Activated CD8-positive, alpha-beta memory T cell treated with anti-CD3 and anti-CD28 coated beads for 4 hours (primary cell): Measurements from ENCODE around the gene COQ8A.
"Not testable (repeated sequence)": the region's sequence is repeated elsewhere in the genome, so short reads cannot be mapped to it uniquely, and the experiment has no call there.

Source experiments
- DNase-seq, 2 donors: peaks; one replicate each; pipeline ENCODE4 v3.0.0-alpha.2; 2020; ENCODE audit warnings: low read depth in 2 of 2

Gene COQ8A

DNA sequence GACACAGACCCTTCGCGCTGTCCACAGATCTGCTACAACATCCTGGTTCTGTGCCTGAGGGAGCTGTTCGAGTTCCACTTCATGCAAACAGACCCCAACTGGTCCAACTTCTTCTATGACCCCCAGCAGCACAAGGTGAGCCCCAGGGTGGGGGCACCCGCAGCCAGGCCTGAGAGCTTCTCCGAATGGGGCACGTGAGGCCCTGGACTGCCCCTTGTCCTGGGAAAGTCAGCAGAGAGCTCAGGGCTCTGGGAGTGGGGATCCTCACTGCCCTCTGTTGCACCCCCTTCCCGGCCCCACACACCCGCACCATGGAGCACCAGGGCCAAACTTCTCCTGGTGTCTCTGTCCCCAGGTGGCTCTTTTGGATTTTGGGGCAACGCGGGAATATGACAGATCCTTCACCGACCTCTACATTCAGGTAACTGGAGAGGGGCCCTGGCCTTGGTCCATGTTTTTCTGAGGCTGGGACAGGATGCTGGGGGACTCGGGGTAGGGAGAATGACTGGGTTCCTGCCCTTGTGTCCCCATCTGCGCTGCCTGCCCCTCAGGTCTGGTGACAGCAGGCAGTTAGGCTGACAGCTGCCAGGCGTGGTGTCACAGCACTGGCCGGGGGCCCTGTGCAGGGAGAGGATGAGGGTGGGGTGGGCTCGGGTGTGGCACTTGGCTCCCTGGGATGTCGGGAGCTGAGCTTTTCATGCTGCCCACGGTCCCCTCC lies 44.6 kb downstream of the COQ8A start:
- no peak for DNase-seq

- no peak for DNase-seq
Measured at GRCh38 chr1:226985239-226985838, 45.2 kb downstream of the COQ8A start.

DNA sequence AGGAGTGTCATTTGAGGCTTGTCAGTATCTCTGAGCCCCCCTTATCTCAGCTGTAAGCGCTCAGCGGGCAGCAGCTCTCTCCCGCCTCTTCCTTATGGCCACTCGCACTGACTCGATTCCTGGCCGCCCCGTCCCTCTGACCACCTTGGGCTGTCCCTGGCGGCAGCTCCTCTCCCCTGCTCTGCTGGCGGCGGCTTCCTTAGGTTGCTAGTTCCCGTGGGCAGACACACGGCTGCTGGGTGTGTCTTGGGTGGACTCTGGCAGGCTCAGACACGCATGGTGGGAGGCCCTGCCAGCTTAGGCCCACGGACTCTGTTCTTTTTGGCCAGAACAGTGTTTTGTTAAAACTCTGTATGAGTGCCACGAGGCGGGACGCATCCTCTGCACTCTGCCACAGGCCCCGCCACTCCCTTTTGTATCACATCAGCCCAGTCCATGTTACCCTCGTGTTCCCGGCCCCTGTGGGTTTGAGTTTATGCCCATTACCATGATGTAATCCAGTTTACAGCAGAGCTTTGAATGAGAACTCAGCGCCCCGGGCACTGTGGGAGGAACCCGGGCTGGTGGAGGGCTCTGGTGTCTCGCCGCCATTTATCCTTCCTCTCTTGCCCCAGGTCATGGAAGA lies 45.9 kb downstream of the COQ8A start:
- DNase-seq: no peak

DNA sequence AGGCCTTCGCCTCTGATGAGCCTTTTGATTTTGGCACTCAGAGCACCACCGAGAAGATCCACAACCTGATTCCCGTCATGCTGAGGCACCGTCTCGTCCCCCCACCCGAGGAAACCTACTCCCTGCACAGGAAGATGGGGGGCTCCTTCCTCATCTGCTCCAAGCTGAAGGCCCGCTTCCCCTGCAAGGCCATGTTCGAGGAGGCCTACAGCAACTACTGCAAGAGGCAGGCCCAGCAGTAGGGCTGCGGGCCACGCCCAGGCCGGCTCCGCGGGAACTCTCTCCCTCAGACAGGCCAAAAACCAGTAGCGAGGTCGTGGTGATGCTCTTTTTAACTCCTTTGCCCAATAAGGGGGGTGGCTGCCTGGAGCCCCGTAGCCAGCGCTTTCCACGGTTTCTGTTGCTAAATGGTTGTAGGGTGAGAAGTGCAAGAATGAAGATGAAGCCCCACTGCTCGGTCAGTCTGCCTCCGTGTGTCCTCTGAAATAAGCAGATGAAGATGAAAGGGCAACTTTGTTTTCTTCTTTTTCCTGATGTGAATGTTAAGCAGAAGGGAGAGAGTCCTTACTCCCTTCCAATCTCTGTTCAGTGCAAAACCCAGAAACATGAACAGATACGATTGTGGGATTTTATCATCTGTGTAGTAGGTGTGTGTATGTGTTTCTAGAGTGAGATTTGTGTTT lies 46.5 kb downstream of the COQ8A start:
- DNase-seq: no peak

GRCh38 chr1:226987179-226987536 lies 47.1 kb downstream of the COQ8A start:
- no peak for DNase-seq

DNA sequence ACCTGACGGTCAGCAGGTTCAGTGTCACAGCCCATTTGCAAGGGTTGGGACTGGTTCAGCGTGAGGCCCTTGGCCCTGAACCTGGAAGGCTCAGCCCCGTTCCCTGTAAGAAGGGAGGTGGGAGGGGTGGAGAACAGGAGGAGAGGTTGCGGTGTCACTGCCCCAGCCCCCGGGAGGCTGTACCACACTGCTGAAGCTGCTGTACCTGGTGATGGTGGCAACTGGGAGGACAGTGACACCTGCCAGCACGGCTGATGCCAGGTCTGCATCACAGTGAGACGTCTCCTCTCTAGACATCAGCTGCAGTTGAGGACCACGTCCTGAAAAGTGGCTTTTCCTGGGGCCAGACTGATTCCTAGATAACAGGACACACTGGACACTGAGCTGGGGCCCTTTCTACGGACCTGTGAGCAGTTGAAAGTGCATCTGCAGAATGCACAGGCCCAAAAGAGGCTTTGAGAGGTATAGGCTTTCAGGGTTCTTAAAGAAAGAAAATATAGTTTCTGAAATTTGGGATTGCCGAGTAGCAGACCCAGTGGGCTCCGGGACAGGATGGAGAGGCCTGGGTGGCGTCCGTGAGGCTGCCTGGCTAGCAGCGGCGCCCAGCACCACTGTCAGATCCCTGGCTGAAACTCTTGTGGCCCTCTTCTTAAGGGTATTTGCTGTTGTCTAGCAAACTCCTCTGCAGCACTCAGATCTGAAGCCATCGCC lies 47.7 kb downstream of the COQ8A start:
- DNase-seq: no peak

GRCh38 chr1:226988334-226988666 lies 48.2 kb downstream of the COQ8A start:
- no peak for DNase-seq

- no peak for DNase-seq
Measured at GRCh38 chr1:226989085-226989920, 49.2 kb downstream of the COQ8A start.

DNA sequence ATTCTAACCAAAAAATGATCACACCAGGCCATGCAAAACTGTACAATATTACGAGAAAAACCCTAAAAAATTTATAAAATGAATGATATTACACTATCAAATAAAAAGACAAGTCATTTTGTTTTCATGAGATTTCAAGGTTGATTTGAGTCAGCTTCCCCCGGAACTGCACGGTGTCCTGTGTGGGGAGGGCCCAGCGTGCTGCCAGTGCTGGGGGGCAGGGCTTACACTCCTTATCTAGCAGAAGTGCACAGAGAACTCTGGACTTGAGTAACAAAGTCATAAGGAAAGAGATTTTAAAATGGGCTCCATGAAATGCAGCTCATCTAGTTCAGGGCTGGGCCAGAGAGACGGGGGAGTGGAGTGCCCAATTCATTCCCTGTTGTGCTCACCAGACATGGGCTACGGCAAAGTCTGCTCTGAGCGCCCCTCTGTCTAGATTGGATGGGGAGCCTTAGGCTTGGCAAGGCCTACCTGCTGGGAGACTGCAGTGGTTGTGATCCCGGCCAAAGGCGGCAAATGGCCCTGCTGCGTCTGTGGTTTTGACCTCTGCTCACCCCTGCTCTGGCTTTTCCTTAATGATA lies 50.1 kb downstream of the COQ8A start:
- DNase-seq: no peak

DNA sequence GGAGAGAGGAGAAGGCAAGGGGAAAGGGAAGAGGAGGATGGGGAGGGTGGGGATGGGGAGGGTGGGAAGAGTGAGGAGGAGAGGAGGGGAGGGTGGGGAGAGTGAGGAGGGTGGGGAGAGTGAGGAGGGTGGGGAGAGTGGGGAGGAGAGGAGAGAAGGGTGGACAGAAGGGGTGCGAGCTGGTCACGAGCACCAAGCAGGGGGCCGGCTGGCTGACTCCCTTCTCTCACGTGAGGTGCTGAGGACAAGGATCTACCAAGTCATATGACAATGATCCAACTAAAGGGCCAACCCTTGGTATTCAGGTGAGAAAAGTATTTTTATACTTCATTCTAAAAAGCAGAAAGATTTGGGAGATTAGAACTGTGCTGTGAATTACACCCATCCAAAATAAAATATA lies 51.8 kb downstream of the COQ8A start:
- no peak for DNase-seq

DNA sequence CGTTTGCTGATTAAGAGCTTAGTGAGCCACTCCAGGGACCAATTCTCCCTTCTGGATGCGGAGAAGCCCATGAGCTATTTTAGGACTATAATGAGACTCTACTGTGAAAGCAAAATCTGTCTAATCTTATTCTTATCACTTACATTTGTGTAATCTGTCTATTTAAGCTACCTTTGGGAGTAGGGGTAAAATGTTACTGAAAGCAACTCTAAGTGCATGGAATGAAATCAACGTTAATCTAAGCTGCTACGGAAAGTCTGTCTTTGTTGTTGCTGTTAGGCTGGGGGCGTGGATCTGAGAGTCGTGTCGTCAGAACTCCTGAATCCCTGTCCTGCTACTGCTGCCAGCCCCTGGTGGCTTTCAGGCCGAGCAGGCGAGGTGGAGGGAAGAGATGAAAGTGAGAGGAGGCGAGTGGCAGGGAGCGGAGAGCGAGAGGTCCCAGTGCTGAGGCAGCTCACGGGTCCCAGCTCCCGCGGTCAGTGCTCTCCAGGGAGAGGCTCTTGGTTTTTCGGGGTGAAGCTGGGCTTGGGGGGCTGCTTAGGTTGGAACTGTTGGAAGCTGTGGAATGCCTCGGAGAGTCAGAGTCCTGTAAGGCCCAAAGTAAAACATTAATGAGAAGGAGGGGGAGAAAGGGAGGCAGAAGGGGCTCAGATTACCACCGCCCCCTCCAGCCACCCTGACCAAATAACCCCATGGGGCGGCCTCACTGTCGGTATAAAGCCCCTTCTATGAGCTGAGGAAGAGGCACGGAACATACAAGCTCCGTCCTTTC lies 53.9 kb downstream of the COQ8A start:
- no peak for DNase-seq

- DNase-seq: no peak
Measured at GRCh38 chr1:226994586-226995364, 54.7 kb downstream of the COQ8A start.

DNA sequence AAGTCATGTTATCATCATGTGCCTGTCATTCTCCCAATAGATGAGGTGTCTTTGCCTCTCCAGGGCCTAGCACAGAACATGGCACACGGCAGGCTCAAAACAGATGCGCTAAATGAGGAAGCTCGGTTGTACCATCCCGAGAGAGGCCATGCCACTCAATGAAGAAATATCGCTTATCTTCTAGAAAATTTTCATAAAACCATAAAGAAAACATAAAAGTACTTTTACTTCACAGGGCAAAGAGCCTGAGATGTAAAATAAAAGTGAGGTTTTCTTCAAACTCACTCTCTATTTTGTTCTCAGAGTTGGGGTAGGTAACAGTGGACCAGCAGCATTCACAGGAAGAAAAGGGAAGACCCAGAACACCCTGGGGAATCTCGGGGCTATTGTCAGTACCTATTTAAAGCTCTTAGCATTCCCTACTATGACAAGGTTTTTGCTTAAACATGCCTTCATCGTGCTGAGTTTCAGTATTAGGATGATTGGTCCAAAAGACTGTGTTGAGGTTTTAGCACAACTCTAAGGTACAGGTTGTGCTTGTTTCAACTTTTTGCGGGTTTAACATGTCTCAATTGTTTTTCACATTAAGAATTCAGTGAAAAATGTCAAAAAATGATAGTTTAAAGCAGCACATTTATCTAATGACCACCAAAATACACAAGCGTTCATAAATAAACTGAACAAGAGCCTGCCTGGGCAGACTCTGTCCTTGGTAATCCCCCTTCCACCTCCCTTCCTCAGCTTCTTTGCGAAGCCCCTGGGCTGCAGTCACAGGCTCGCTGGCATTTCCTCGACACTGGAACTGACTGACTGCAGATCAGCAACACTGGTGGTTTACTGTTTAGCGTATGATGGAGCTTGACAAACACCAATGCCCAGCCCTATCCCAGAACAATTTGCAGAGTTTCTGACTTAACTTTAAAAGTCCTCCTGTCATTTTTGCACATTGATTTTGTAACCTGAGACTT lies 55.6 kb downstream of the COQ8A start:
- no peak for DNase-seq

DNA sequence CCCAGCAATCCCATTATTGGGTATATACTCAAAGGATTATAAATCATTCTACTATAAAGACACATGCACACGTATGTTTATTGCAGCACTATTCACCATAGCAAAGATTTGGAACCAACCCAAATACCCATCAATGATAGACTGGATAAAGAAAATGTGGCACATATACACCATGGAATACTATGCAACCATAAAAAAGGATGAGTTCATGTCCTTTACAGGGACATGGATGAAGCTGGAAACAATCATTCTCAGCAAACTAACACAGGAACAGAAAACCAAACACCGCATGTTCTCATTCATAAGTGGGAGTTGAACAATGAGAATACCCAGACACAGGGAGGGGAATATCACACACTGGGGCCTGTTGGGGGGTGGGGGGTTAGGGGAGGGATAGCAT lies 59.5 kb downstream of the COQ8A start:
- not testable (repeated sequence) for DNase-seq

DNA sequence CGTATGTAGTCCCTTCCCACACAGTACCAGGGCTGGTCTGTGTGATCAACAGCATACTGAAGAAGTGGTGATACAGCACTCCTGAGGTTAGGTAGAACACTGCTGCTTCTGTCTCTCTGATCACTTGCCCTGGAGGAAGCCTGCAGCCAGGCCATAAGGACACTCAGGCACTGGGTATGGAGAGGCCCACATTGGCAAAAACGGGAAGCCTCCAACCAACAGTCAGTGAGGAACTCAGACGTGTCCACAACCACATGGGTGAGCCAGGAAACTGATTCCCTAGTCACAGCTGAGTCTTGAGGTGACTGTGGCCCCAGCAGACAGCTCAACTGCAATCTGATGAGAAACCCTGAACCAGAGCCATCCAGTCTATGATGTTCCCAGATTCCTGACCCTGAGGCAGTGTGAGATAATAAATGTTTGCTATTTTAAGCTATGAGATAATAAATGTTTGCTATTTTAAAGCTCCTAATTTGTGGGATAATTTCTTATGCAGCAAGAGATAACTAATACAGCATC lies 62.5 kb downstream of the COQ8A start:
- DNase-seq: no peak

GRCh38 chr1:227003165-227003564 lies 63.1 kb downstream of the COQ8A start:
- DNase-seq: no peak

- no peak for DNase-seq
Measured at GRCh38 chr1:227004796-227005195, 64.7 kb downstream of the COQ8A start.

- DNase-seq: no peak
Measured at GRCh38 chr1:227006226-227006796, 66.2 kb downstream of the COQ8A start.
